ENCODE results near the gene PLEKHG4. TPM values are rescaled to one million over a fixed set of nuclear protein-coding genes. Genes with fewer than 3 reads are reported as not detected.

The PLEKHG4 gene
- total and polyA plus RNA-seq, 10 donors: 5.1 to 27.9 (median 13.0) TPM

- peaks cover 0 to 29% (median 0%) of the 10 kb centered on the region in 6 donors for H3K36me3 ChIP-seq
- intact Hi-C loops (cut with DNase I; ENCODE audit: low total_unique reads): no loop called here
- no peak overlapping the region for H3K4me3 ChIP-seq
- H3K4me1 ChIP-seq: peaks cover 0 to 27% (median 6%) of the 10 kb centered on the region in 6 donors
- no peaks in the 10 kb centered on the region for H3K27me3 ChIP-seq (replicated peaks in 1 of 7)
- DNase-seq: peak; percentile 66
- TF ChIP-seq, protein P1, sequence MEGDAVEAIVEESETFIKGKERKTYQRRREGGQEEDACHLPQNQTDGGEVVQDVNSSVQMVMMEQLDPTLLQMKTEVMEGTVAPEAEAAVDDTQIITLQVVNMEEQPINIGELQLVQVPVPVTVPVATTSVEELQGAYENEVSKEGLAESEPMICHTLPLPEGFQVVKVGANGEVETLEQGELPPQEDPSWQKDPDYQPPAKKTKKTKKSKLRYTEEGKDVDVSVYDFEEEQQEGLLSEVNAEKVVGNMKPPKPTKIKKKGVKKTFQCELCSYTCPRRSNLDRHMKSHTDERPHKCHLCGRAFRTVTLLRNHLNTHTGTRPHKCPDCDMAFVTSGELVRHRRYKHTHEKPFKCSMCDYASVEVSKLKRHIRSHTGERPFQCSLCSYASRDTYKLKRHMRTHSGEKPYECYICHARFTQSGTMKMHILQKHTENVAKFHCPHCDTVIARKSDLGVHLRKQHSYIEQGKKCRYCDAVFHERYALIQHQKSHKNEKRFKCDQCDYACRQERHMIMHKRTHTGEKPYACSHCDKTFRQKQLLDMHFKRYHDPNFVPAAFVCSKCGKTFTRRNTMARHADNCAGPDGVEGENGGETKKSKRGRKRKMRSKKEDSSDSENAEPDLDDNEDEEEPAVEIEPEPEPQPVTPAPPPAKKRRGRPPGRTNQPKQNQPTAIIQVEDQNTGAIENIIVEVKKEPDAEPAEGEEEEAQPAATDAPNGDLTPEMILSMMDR (IDR thresholded peaks at IDR 0.05 in 8 of 11, conservative IDR thresholded peaks at IDR 0.05 in 3 of 11): no peak
- TF ChIP-seq POLR2AphosphoS5 (IDR thresholded peaks at IDR 0.05): peak in 2 of 3 donors; percentile 21 to 48
- no peak for TF ChIP-seq POLR2A (IDR thresholded peaks at IDR 0.05)
- H3K27ac ChIP-seq: no peak overlapping the region
- no peaks in the 10 kb centered on the region for H3K9me3 ChIP-seq
- 86 to 94% (median 91%) methylated on average over 9 to 11 of the region's 11 CpGs for WGBS, 5 donors
These were observed 8.4 kb upstream of the PLEKHG4 start for GRCh38 chr16:67270931-67271338.

- Histone ChIP-seq H3K36me3 (peaks cover 0 to 34% (median 0%) of the 10 kb centered on the region in 6 donors), H3K9me3 (no peaks in the 10 kb centered on the region), H3K4me3 (no peak overlapping the region), H3K27ac (peak overlapping the region in 1 of 8 donors; percentile 27), H3K27me3 (replicated peaks in 1 of 7) (no peaks in the 10 kb centered on the region), H3K4me1 (peaks cover 0 to 21% (median 5%) of the 10 kb centered on the region in 6 donors)
- peak; percentile 52 for DNase-seq
- WGBS, 5 donors: 90 to 98% (median 94%) methylated on average over 4 of the region's 4 CpGs
- intact Hi-C loops (cut with DNase I; ENCODE audit: low total_unique reads): no loop called here
- TF ChIP-seq, protein P1 (IDR thresholded peaks at IDR 0.05 in 8 of 11, conservative IDR thresholded peaks at IDR 0.05 in 3 of 11): no peak
- no peak for TF ChIP-seq POLR2AphosphoS5 (IDR thresholded peaks at IDR 0.05)
- no peak for TF ChIP-seq POLR2A (IDR thresholded peaks at IDR 0.05)
These were observed 7.9 kb upstream of the PLEKHG4 start for GRCh38 chr16:67271446-67271845.

DNA sequence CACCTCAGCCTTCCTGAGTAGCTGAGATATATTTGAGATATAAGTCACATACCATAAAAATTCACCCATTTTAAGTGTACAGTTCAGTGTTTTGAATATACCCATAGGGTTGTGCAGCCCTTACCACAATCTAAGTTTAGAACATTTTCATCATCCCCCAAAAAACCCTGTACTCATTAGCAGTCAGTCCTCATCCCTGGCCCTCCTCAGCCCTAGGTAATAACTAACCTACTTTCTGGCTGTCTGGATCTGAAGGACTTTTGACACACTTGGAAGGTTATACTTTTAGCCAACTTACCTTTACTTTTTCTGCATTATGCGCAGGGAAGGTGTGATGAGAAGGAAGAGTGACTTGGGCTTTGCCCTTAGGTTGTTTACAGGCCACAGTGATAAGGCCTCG lies 4.0 kb upstream of the PLEKHG4 start:
- Histone ChIP-seq H3K27ac (no peak overlapping the region), H3K36me3 (peaks cover 0 to 46% (median 0%) of the 10 kb centered on the region in 6 donors), H3K27me3 (replicated peaks in 1 of 7) (no peaks in the 10 kb centered on the region), H3K9me3 (no peaks in the 10 kb centered on the region), H3K4me1 (peaks cover 11 to 32% (median 25%) of the 10 kb centered on the region in 6 donors), H3K4me3 (no peak overlapping the region)
- WGBS, 5 donors: 91 to 97% (median 95%) methylated on average over 2 of the region's 2 CpGs
- DNase-seq: no peak
- intact Hi-C loops (cut with DNase I; ENCODE audit: low total_unique reads): no loop called here
- TF ChIP-seq, protein P1 (IDR thresholded peaks at IDR 0.05 in 8 of 11, conservative IDR thresholded peaks at IDR 0.05 in 3 of 11): no peak
- TF ChIP-seq POLR2AphosphoS5 (IDR thresholded peaks at IDR 0.05): no peak
- TF ChIP-seq POLR2A (IDR thresholded peaks at IDR 0.05): no peak

DNA sequence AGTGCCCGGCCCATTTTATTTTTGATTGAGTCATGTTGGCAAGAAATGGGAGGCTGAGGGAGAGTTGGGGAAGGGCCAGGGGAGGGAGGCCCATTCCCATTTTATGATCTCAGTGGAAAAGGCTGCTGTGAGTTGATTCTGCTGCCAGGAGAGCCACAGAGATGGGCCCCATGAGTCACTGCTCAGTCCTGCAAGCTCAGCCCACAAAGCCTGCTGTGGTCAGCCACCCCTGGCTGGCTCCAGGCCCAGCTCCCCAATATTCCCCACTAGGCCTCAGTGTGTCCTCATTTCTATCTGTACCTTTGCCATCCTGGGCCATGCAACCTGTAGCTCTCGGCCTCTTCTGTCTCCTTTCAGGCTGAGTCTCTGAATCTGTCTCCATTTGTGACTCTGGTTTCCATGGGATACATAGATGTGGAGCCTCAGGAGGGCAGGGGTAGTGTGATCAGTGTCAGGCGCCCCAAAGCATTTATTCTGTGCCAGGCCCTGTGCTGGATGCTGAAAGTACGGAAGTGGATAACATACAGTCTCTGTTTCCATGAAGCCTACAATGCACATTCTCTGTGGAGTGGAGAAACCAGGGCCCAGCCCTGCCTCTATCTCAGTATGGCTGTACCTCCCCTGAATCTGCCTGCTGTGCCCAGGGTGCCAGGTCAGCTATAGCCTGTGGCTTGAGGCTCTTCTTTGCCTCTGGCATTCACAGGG lies 1.9 kb upstream of the PLEKHG4 start:
- Histone ChIP-seq H3K4me3 (peak overlapping the region in 1 of 8 donors; percentile 83), H3K27me3 (replicated peaks in 1 of 7) (no peaks in the 10 kb centered on the region), H3K27ac (peak overlapping the region in 6 of 8 donors; percentile 39 to 80 (median 70)), H3K36me3 (peaks cover 0 to 29% (median 0%) of the 10 kb centered on the region in 6 donors), H3K9me3 (no peaks in the 10 kb centered on the region), H3K4me1 (peaks cover 11 to 33% (median 25%) of the 10 kb centered on the region in 6 donors)
- 91 to 95% (median 93%) methylated on average over 4 of the region's 4 CpGs for WGBS, 5 donors
- intact Hi-C loops (cut with DNase I; ENCODE audit: low total_unique reads): no loop called here
- DNase-seq: no peak
- TF ChIP-seq POLR2A (IDR thresholded peaks at IDR 0.05) (no peak), POLR2AphosphoS5 (IDR thresholded peaks at IDR 0.05) (no peak)
- TF ChIP-seq, protein P1 (IDR thresholded peaks at IDR 0.05 in 8 of 11, conservative IDR thresholded peaks at IDR 0.05 in 3 of 11): no peak
